H4 (cell line): ENCODE measurements around the gene VN1R5. TPM values are rescaled to one million over a fixed set of nuclear protein-coding genes. Genes with fewer than 3 reads are reported as not detected.
"Not testable (repeated sequence)": the region's sequence is repeated elsewhere in the genome, so short reads cannot be mapped to it uniquely, and the experiment has no call there.

Experiments
- DNase-seq: peaks from one replicate; pipeline ENCODE4 v3.0.0-alpha.2; 2015; ENCODE audit warnings: low spot score
- total RNA-seq: library from RNA; depleted of rRNA; stranded (reverse); fragments of >200 nt; shearing (Covaris generic); gene quantifications from 2 replicates; pipeline ENCODE4 v1.2.3, GENCODE V29; 2014; rRNA removed

Gene VN1R5
- total RNA-seq: not detected in 2 replicates

DNA sequence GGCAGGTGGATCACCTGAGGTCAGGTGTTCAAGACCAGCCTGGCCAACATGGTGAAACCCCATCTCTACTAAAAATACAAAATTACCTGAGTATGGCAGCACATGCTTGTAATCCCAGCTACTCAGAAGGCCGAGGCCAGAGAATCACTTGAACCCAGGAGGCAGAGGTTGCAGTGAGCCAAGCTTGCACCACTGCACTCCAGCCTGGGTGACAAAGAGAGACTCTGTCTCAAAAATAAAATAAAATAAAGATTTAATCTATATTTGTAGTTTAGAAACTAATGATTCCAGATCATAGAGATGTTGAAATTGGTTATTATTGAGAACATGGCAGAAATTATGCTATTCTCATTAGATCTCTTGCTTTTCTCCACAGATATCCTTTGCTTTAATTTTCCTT lies at the start of gene VN1R5:
VN1R5 (plus strand) TSS at position 301 of the 400 bp plus-strand sequence.
- not testable (repeated sequence) for DNase-seq

DNA sequence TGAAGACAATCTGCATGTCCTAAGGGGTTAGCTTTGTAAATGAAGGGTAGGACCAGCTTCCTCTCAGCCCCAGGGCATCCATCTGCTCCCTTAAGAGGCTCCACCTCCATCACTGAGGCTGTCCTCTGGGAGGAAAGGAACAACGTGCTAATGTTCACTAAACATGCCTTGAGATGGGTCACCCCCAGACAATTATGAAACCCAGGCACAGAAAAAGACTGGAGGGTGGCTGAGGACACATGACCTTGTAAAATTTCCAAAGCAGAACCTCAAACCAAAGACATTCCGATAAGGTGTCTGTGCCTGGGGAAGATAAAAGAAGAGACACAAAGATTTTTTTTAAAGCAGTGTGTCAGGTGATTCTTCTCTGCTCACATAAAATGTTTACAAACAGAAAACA lies 46.5 kb upstream of the VN1R5 start:
- no peak for DNase-seq

DNA sequence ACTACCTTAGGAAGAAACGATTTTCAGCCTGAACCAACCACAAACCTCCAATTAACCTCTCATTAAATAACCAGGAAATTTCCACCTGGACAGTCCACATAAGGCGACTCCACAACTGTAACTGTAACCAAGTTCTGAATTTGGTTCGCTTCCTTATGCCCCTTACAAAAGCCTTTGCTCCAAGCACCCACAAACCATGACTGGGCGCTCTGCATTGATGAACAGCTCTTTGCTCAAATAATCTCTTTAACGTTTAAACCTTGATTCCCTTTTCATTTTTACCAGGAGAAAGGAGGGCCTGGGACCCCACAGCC lies 45.9 kb upstream of the VN1R5 start:
- no peak for DNase-seq

DNA sequence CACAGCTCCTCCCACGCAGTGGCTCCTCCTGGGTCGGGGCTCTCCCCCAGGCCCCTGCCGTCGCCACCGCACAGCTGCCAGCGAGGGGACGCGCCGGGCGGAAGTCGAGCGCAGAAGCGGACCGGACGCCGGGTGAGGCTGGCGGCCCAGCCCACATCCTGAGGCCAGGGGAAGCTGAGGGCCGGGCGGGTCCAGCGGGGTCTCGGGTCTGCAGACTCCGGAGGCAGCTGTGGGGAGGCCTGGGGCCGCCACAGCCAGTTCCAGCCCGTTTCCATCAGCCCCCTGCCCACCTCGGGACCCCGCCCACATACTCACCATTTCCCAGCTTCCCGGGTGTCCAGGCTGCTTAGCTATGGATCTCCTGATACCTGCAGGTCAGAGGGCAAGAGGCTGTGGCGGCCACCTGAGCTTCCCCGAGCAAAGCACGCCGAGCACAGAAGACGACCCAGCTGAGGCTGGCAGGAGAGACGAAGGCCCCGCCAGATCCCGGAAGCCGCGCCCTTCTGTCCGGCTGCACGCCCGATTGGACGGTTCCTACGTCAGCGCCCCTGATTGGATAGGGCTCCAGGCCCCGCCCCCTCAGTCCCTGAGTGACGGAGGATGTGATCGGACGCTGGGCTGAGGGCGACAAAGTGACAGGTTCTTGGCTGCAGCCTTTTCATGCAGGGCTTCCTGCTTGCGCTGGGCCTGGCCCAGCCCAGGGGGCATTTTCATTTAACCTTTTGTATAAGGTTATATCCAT lies 45.3 kb upstream of the VN1R5 start:
- peak; percentile 92 for DNase-seq

DNA sequence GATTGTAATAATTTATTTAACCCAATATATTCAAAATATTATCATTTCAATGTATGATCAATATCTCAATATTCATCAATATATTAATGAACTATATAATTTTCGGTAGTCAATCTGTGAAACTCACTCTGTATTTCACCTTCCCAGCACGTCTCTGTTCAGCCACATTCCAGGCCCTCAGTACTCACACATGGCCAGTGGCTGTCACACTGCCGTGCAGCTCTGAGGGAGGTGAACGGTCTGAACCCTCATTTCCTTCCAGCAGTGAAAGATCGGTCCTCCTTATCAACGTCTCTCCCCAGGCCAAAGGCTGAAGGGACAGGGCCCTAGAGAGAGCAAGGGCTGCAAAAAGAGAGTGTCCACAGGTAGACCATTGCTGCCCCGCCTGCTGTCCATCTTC lies 44.5 kb upstream of the VN1R5 start:
- DNase-seq: no peak

DNA sequence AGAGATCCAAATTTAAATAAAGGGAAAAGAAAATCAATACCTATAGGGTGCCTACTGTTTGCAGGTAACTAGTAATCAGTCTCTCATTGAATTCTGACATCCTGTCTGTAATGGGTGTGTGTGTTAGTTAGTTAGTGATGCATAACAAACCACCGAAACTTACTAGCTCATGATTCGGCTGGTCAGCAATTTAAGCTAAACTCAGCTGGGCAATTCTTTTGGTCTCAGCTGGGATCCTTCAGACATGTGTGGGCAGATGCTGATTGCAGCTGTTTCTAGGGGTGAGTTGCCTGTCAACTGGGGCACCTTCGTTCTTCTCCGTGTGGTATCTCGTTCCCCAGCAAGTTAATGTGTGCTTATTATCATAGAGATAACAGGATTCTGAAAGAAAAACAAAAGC lies 43.9 kb upstream of the VN1R5 start:
- no peak for DNase-seq

DNA sequence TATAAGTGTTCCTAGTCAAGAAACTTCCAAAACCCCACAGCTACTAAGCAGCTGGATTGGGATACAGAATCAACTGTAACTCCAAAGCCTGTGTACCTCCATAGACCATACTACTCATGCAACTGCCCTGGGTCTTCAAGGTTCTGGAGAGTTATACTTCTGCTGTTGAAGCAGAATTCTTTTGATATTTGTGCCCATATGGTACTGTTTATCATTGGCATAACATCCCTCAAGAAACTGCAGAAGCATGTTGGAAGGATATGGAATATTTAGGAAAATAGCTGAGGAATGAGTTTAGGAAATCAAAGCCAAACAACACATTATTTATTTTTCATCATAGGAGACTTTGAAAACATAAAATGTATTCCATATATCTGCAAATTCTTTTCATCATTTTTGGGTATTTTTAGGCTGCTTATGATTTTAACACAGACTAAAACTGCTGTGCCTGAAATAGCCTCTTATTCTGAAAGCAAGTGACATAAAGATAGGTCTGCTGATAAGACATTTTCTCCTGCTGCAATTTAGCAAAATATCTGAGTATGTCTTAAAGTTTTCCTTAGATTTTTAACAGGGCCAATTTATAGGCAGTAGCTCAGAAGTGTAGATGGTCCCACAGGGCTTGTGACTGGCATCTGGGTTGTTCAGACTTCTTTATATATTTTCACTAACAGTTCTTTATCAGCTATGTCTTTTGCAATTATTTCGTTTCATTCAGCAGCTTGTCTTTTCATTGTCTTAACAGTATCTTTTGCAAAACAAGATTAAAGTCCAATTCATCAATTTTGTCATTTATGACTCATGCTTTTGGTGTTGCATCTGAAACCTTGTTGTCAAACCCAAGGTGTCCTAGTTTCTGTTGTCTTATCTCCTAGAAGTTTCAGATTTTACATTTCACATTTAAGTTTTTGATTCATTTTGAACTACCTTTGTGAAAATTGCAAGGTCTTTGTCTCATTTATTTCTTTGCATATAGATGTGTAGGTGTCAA lies 43.0 kb upstream of the VN1R5 start:
- no peak for DNase-seq

DNA sequence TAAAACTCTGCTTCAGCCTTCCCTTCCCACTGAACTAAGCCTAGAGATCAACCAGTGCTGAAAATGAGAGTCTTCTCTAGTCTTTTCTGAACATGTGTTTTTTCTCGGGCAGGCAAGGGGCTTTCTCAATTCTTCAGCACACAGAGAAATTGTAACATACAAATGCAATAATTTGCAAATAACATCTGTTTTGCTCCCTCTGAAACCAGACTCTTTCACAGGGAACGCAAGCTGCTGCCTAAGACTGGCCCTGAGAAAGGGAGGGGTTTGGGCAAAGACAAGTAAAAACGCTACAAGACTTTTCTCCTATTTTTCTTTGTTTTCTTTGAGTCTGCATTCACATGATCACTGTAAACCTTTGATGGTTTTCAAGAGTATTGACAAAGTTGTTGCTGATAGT lies 39.6 kb upstream of the VN1R5 start:
- DNase-seq: no peak

DNA sequence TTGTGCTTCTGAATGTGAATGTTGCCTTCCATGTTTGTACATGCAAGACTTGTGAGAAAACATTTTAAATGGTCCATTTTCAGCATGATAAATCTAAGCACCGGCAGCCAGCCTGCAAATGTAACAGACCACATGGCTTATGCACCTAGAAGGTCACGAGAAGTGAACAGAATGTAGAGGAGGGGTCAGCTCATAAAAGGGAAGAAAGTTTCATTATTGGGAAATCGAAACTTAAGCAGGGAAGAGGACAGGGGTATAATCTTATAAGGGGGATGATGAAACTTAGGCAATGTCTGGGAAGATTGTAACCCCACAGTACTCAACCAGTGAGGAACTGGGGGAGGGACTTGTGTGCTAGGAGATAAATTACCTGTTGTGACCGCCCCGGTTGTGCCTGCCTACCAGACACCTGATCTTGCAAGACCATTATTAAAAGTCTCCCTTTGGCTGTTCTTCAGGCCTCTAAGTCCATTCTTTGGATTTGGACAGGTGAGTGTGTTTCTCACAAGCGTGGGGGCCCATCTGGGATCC lies 37.7 kb upstream of the VN1R5 start:
- DNase-seq: no peak

DNA sequence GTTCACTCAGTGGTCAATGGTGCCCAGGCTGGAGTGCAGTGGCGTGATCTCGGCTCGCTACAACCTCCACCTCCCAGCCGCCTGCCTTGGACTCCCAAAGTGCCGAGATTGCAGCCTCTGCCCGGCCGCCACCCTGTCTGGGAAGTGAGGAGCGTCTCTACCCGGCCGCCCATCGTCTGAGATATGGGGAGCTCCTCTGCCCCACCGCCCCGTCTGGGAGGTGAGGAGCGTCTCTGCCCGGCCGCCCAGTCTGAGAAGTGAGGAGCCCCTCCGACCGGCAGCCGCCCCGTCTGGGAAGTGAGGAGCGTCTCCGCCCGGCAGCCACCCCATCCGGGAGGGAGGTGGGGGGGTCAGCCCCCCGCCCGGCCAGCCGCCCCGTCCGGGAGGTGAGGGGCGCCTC lies 35.6 kb upstream of the VN1R5 start:
- not testable (repeated sequence) for DNase-seq

DNA sequence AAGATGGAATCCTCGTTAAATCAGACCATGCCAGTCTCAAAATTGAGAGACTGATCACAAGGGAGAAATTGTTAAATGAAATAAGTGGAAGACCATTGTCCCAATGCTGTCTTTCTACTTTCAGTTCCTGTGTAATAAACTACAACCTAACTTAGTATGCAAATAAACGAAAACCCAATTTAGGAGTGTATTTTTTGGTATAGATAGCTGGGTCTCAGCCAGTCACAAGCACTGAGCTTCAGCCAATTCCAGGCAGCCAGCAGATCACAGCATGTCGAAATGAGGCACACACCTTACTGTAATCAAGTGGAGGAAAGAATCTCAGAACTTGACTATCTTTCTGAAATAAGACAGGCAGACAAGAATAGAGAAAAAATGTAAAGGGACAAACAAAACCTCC lies 33.0 kb upstream of the VN1R5 start:
- no peak for DNase-seq

DNA sequence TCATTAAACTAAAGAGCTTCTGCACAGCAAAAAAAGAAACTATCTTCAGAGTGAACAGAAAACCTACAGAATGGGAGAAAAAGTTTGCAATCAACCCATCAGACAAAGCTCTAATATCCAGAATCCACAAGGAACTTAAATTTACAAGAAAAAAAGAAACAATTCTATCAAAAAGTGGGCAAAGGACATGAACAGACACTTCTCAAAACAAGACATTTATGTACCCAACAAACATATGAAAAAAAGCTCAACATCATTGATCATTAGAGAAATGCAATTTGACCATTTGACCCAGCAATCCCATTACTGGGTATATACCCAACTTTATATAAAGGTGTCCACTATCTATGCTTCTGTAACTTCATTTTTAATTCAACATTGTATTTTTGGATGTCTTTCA lies 31.1 kb upstream of the VN1R5 start:
- no peak for DNase-seq

DNA sequence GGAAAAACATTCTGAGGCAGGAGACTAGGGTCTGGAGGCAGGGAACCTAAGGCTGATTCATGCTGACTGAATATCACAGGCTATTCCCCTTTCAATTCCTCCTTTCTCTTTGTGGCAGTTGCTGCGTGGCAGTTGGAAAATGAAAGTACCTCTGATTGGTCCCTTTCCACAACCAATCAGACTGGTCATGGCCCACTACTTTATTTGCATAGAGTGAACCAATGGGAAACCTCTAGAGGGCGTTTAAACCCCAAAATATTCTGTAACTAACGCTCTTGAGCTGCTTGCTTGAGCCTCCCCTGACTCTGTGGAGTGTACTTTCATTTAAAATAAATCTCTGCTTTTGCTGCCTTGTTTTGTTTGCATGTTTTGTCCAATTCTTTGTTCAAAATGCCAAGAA lies 27.7 kb upstream of the VN1R5 start:
- DNase-seq: no peak

DNA sequence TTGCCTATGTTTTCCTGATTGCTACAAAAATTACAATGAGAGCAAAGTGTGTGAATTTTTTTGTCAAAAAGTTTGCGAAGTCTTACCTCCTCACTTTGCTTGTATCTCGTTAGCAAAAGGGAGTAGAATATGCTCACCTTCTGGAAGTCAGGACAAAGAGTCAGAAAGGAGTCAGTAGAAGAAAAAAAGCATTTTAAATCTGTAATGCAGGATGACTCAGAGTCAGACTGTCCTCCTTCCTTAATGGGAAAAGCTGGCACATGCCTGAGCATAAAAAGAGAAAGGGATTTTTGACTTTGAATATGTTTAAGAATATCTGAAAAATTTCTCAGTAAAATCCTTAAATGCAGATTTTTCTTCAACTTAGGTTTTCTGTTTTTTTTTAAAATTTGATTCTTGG lies 14.2 kb upstream of the VN1R5 start:
- no peak for DNase-seq

DNA sequence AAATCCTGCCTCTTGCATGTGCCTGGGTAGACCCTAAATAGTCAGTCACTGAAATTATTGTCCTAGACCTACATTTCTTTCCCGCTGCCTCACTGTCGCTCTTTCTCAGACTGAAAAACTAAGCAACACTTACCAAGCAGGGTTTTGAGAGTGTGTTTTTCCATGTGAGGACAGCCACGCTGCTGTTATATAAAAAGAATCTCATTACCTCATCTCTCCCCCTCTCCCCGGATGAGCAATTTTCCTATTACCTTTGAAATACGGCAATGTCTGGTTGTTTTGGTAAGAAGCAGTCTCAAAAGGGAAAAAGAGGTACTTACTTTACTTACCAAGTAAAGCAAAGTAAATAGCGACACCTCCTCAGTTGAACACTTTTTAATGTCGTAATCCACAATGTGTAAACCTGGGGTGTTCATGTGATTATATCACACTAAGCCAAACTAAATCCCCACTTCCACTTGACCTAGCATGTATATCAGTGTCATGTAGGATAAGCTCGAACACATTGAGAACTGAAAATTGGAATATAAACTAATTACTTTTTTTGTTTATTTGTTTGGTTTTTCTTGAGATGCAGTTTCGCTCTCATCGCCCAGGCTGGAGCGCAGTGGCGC lies 12.2 kb upstream of the VN1R5 start:
- peak; percentile 19 for DNase-seq

DNA sequence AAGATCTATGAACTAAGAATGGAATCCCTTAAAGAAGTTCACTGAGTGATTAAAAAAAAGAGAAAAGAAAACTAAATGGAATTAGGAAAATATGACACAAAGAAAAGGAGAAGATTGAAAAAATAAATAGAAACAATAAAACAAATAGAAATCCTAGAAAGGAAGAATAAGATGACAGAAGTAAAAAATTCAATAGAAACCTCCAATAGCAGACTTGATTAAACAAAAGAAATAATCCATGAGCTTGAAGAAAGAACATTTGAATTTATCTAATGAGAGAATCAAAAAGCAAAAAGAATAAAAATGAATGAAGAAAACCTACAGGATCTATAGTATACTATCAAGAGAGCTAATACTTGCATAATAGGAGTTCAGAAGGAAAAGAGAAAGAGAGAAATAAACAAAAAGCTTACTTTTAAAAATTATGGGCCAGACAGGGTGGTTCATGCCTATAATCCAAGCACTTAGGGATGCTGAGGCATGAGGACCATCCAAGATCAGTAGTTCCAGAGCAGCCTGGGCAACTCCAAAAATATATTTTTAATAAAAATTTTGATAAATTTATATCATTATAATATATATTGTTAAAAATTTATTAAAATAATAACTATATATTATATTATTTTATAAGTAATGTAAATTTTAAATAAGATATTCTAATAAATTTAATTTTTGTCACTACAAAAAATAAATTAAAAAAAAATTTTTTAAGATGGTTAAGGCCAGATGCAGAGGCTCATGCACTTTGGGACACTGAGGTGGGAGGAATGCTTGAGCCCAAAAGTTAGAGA lies 9.4 kb upstream of the VN1R5 start:
- no peak for DNase-seq

DNA sequence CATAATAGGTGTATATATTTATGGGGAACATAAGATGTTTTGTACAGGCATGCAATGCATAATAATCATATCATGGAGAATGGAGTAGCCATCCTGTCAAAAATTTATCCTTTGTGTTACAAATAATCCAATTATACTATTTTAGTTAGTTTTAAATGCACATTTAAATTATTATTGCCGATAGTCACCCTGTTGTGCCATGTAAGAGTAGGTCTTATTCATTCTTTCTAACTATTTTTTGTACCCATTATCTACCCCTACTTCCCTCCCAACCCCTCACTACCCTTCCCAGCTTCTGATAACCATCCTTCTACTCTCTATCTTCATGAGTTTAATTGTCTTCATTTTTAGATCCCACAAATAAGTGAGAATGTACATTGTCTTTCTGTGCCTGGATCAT lies 8.3 kb upstream of the VN1R5 start:
- DNase-seq: no peak

DNA sequence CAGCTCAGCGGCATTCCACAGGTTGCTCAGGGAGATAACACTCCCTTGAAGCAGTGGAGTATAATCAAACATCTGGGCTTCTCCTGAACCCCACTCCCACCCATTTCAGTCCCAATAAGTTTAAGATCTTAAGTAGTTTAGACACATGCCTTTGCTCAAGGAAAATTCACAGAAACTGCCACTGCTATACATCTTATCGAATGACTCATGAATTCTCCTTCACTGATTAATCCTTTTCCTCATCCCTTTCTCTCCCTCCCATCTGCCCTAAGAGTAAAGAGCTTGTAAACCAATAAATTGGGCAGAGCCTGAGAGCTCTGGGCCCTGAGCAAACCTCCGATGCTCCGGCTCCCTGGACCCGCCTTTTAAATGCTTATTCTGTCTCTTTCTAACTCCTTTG lies 10.2 kb downstream of the VN1R5 start:
- no peak for DNase-seq

DNA sequence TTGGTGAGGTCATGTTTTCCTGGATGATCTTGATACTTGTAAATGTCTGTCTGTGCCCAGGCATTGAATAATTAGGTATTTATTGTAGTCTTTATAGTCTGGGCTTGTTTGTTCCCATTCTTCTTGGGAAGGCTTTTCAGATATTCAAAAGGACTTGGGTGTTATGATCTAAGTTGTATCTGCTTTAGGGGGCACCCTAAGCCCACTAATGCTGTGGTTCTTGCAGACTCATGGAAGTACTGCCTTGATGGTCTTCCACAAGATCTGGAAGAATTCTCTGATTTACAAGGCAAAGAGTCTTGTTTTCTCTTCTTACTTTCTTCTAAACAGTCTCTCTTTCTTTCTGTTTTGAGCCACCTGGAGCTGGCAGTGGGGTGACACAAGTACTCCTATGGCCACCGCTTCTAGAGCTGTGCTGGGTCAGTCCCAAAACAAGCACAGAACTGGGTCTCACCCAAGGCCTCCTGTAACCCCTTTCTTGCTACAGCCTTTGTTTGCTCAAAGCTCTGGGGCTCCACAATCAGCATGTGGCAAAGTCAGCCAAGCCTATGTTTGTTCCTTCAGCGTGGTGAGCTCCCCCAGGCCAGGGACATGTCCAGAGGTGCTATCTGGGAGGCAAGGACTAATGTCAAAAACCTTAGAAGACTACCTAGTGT lies 12.6 kb downstream of the VN1R5 start:
- no peak for DNase-seq

DNA sequence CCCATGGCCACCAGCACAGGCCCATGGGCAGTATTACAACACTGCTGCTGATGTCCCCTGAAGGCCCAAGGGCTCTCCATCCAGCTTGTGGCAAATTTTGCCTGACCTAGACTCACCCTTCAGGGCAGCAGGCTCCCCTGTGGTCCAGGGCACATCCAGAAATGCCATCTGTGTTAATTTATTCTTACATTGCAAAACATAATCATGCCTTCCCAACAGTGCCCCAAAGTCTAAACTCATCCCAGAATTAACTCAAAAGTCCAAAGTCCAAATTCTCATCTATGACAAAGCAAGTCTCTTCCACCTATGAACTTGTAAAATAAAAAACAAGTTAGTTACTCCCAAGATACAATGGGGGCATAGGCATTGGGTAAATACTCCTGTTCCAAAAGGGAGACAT lies 13.3 kb downstream of the VN1R5 start:
- DNase-seq: no peak

DNA sequence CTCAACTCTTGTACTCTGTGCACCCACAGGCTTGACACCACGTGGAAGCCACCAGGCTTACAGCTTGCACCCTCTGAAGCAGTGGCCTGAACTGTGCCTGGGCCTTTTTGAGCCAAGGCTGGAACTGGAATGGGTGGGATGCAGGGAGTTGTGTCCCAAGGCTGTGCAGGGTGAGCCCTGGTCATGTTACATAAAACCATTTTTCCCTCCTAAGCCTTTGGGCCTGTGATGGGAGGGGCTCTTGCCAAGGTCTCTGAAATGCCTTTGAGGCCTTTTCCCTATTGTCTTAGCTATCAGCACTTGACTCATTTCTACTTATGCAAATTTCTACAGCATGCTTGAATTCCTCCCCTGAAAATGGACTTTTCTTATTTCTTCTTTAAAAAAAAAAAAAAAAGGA lies 14.1 kb downstream of the VN1R5 start:
- no peak for DNase-seq
